HEK293T (cell line): ENCODE data around the gene PRR33.

ENCODE experiments used
- CTCF ChIA-PET: fragments of 350-600 bp; formaldehyde crosslinking; extraction: SDS; loops from one replicate; lab custom pipeline; 2021; ENCODE audit warnings: antibody characterized with exemption, inconsistent platforms; lab: Yijun Ruan, JAX
- POLR2A ChIA-PET: fragments of 350-600 bp; formaldehyde crosslinking; extraction: SDS; loops from one replicate; lab custom pipeline; 2020; ENCODE audit warnings: antibody characterized with exemption, inconsistent platforms; lab: Yijun Ruan, JAX
- DNase-seq: peaks from one replicate; pipeline ENCODE4 v3.0.0; 2012; ENCODE audit warnings: mixed read lengths; ENCODE audit errors: extremely low spot score
- ARNT ChIP-seq: fragments of 450-650 bp; IDR thresholded peaks from 2 replicates; pipeline ENCODE4 v1.6.1; 2017; ENCODE audit warnings: mild to moderate bottlenecking
- BHLHE40 ChIP-seq: fragments of 450-650 bp; IDR thresholded peaks from 2 replicates; pipeline ENCODE4 v1.6.1; 2016; ENCODE audit warnings: mild to moderate bottlenecking, moderate library complexity, borderline replicate concordance
- CTBP1 ChIP-seq: fragments of 450-650 bp; IDR thresholded peaks from 2 replicates; pipeline ENCODE4 v1.6.1; 2016; ENCODE audit warnings: borderline replicate concordance
- ELF4 ChIP-seq: fragments of 450-650 bp; IDR thresholded peaks from 2 replicates; pipeline ENCODE4 v1.6.1; 2017; ENCODE audit warnings: antibody characterized with exemption
- FOXA1 ChIP-seq: fragments of 450-650 bp; IDR thresholded peaks from 2 replicates; pipeline ENCODE4 v1.6.1; 2016; ENCODE audit warnings: mild to moderate bottlenecking
- FOXK2 ChIP-seq: fragments of 450-650 bp; IDR thresholded peaks from 2 replicates; pipeline ENCODE4 v1.6.1; 2016; ENCODE audit warnings: mild to moderate bottlenecking
- FOXM1 ChIP-seq: fragments of 450-650 bp; IDR thresholded peaks from 2 replicates; pipeline ENCODE4 v1.6.1; 2017; ENCODE audit warnings: mild to moderate bottlenecking, borderline replicate concordance
- HDGF ChIP-seq: fragments of 450-650 bp; IDR thresholded peaks from 2 replicates; pipeline ENCODE4 v1.6.1; 2017; ENCODE audit warnings: antibody characterized with exemption, borderline replicate concordance
- L3MBTL2 ChIP-seq: fragments of 450-650 bp; conservative IDR thresholded peaks from 2 replicates; pipeline ENCODE4 v1.6.1; 2016; ENCODE audit warnings: mild to moderate bottlenecking
- LEF1 ChIP-seq: fragments of 450-650 bp; IDR thresholded peaks from 2 replicates; pipeline ENCODE4 v1.6.1; 2017; ENCODE audit warnings: mild to moderate bottlenecking, borderline replicate concordance
- NFRKB ChIP-seq: fragments of 450-650 bp; IDR thresholded peaks from 2 replicates; pipeline ENCODE4 v1.6.1; 2016; ENCODE audit warnings: mild to moderate bottlenecking, moderate library complexity
- PKNOX1 ChIP-seq: fragments of 450-650 bp; IDR thresholded peaks from 2 replicates; pipeline ENCODE4 v1.6.1; 2016
- SP1 ChIP-seq: fragments of 450-650 bp; IDR thresholded peaks from 2 replicates; pipeline ENCODE4 v1.6.1; 2017
- SUZ12 ChIP-seq: fragments of 450-650 bp; IDR thresholded peaks from 2 replicates; pipeline ENCODE4 v1.6.1; 2016; ENCODE audit warnings: mild to moderate bottlenecking
- TARDBP ChIP-seq: fragments of 450-650 bp; IDR thresholded peaks from 2 replicates; pipeline ENCODE4 v1.6.1; 2016
- ZNF384 ChIP-seq: fragments of 450-650 bp; IDR thresholded peaks from 2 replicates; pipeline ENCODE4 v1.6.1; 2016

PRR33 gene

GRCh38 chr11:1926156-1927025, 34.7 kb upstream of the PRR33 start:
- no peak for DNase-seq
- CTCF ChIA-PET = interaction anchor here (1.0 kb wide), 1 partner anchor 69 kb away, joined by 3 read pairs; no protein-coding TSS in a partner anchor

GRCh38 chr11:1925373-1926155, 33.9 kb upstream of the PRR33 start:
- DNase-seq = no peak
- ChIA-PET CTCF (no interaction called here), POLR2A (no interaction called here)
- TF ChIP-seq ZNF384 = no peak
- TF ChIP-seq NFRKB = no peak
- TF ChIP-seq L3MBTL2 = no peak
- TF ChIP-seq LEF1 = no peak
- TF ChIP-seq ARNT = no peak
- no peak for TF ChIP-seq FOXA1
- no peak for TF ChIP-seq BHLHE40
- TF ChIP-seq TARDBP = no peak
- TF ChIP-seq ELF4 = no peak
- no peak for TF ChIP-seq SP1
- no peak for TF ChIP-seq SUZ12

More at GRCh38 chr11:1926156-1927025, 34.7 kb upstream of the PRR33 start:
- POLR2A ChIA-PET = no interaction called here
- no peak for TF ChIP-seq ZNF384
- no peak for TF ChIP-seq FOXK2
- TF ChIP-seq BHLHE40 = no peak
- TF ChIP-seq HDGF = no peak
- no peak for TF ChIP-seq FOXA1
- TF ChIP-seq FOXM1 = no peak
- TF ChIP-seq ELF4 = no peak

GRCh38 chr11:1924646-1925372, 33.1 kb upstream of the PRR33 start:
- TF ChIP-seq FOXM1 = no peak
- no peak for TF ChIP-seq L3MBTL2
- TF ChIP-seq NFRKB = no peak
- TF ChIP-seq LEF1 = no peak
- DNase-seq = no peak
- POLR2A ChIA-PET = no interaction called here
- CTCF ChIA-PET = no interaction called here

- ChIA-PET CTCF (no interaction called here), POLR2A (no interaction called here)
- DNase-seq = no peak
- no peak for TF ChIP-seq HDGF
- TF ChIP-seq LEF1 = no peak
- no peak for TF ChIP-seq CTBP1
- TF ChIP-seq L3MBTL2 = no peak
Observed at GRCh38 chr11:1924181-1924580, 32.5 kb upstream of the PRR33 start.

- POLR2A ChIA-PET = no interaction called here
- DNase-seq = no peak
- no peak for TF ChIP-seq NFRKB
- TF ChIP-seq PKNOX1 = no peak
- no peak for TF ChIP-seq SP1
- no peak for TF ChIP-seq HDGF
- no peak for TF ChIP-seq FOXM1
- TF ChIP-seq FOXA1 = no peak
- TF ChIP-seq LEF1 = no peak
- no peak for TF ChIP-seq ZNF384
- no peak for TF ChIP-seq ARNT
- TF ChIP-seq BHLHE40 = no peak
- TF ChIP-seq L3MBTL2 = no peak
- no peak for TF ChIP-seq TARDBP
- TF ChIP-seq CTBP1 = no peak
- no peak for TF ChIP-seq SUZ12
- TF ChIP-seq FOXK2 = no peak
- TF ChIP-seq ELF4 = no peak
- CTCF ChIA-PET = interaction anchor here (1.1 kb wide), 1 partner anchor 229 kb away, joined by 3 read pairs; no protein-coding TSS in a partner anchor
Observed at GRCh38 chr11:1923201-1923956, 31.7 kb upstream of the PRR33 start.

- POLR2A ChIA-PET = no interaction called here
- CTCF ChIA-PET = interaction anchor here (1.1 to 1.9 kb wide), 3 partner anchors 40 to 229 kb away, joined by 3 to 4 read pairs (median 3); no protein-coding TSS in a partner anchor
- no peak for DNase-seq
- TF ChIP-seq FOXM1 = no peak
- TF ChIP-seq SUZ12 = no peak
- TF ChIP-seq LEF1 = no peak
- TF ChIP-seq ZNF384 = no peak
- TF ChIP-seq BHLHE40 = no peak
- no peak for TF ChIP-seq TARDBP
- TF ChIP-seq ARNT = no peak
- no peak for TF ChIP-seq FOXK2
- TF ChIP-seq SP1 = no peak
Observed at GRCh38 chr11:1922481-1923081, 30.9 kb upstream of the PRR33 start.
